GM12891 (cell line): ENCODE results near the gene FAM110A.

ENCODE experiments used
- POLR2A ChIP-seq: IDR thresholded peaks from 2 replicates; pipeline ENCODE4 v1.6.1; 2011; ENCODE audit warnings: low read depth, low read length, control low read depth
- POLR2AphosphoS5 ChIP-seq: IDR thresholded peaks from 2 replicates; pipeline ENCODE4 v1.6.1; 2011; ENCODE audit warnings: low read depth, low read length, control low read depth
- SPI1 ChIP-seq: IDR thresholded peaks from 2 replicates; pipeline ENCODE4 v1.6.1; 2011; ENCODE audit warnings: low read depth, low read length, control low read depth
- TAF1 ChIP-seq: IDR thresholded peaks from 2 replicates; pipeline ENCODE4 v1.6.1; 2011; ENCODE audit warnings: low read depth, low read length, control low read depth

DNA sequence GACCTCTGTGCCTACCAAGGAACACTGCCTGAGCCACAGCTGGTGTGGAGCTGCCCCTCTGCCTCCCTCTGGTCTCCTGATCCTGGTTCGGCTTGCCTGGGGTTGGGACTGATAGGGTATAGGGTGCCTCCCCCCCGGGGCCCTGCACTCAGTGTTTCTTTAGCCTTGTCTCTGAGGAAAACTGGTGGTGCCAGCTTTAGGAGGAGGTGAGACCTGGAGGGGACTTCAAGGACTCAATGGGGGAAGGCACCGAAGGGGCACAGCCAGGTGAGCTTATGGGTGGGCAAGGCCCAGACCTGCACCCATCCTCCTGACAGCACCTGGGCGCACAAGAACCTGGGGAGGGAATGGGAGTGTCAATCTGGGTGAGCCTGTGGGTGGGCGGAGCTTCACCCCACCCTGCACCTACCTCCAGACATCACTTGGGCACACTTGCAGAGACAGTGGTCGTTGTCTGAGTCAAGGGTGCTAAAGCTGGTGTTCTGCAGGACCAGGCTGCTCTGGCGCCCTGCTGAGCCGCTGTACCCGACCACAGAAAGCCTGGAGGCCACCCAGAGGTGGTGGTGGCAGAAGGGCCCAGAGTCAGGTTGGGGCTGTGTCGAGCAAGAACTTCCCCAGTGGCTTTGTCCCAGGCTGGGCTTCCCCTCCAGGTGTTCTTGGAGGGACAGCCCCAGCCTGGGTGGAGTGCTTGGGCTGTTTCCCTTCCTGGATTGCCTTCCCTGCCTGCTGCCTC lies 40.5 kb downstream of the FAM110A start:
- TF ChIP-seq POLR2AphosphoS5 (no peak), POLR2A (no peak), TAF1 (no peak), SPI1 (no peak)
